Ureter (tissue), 1 donor: ENCODE results near the gene OSBPL8. TPM values are rescaled to one million over a fixed set of nuclear protein-coding genes. Genes with fewer than 3 reads are reported as not detected.
"Not testable (repeated sequence)": the region's sequence is repeated elsewhere in the genome, so short reads cannot be mapped to it uniquely, and the experiment has no call there.

Source experiments
- DNase-seq: peaks from one replicate; pipeline ENCODE4 v3.0.0-alpha.2; 2020; ENCODE audit warnings: low spot score
- total RNA-seq: library from RNA; stranded (reverse); gene quantifications from one replicate; pipeline ENCODE4 v1.2.4, GENCODE V29; 2023
- donor health status: DM: yes; HTN: yes; CAD: no.

The OSBPL8 gene
- total RNA-seq, 1 donor from 2014 or later: 59.5 TPM

DNA sequence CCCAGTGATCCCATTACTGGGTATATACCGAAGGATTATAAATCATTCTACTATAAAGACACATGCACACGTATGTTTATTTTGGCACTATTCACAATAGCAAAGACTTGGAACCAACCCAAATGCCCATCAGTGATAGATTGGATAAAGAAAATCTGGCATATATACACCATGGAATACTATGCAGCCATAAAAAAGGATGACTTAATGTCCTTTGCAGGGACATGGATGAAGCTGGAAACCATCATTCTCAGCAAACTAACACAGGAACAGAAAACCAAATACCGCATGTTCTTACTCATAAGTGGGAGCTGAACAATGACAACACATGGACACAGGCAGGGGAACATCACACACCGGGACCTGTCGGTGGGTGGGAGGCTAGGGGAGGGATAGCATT lies 195.4 kb downstream of the OSBPL8 start:
- not testable (repeated sequence) for DNase-seq

DNA sequence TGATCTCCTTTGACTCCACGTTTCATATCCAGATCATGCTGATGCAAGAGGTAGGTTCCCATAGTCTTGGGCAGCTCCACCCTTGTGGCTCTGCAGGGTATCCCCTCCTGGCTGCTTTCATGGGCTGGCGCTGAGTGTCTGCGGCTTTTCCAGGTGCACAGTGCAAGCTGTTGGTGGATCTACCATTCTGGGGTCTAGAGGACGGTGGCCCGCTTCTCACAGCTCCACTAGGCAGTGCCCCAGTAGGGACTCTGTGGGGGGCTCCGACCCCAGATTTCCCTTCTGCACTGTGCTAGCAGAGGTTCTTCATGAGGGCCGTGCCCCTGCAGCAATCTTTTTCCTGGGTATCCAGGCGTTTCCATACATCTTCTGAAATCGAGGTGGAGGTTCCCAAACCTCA lies 199.3 kb downstream of the OSBPL8 start:
- no peak for DNase-seq

DNA sequence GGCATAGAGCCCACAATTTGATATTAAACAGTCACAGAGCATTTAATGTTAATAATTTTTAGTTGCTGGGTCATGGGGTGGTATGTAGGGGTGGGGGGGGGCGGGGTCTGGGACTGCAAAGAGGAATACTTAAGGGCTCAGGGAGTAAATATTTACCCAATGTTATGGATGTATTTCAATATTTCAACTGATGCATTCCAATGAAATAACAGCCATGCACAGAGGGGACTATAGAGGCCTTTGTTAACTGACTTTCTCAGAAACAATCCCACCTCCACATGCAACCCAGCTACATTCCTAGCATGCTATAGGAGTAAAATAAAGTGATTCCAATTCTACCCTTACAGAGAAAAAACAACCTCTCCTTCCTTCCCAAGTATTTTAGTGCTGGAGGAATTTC lies 203.5 kb downstream of the OSBPL8 start:
- DNase-seq: no peak

DNA sequence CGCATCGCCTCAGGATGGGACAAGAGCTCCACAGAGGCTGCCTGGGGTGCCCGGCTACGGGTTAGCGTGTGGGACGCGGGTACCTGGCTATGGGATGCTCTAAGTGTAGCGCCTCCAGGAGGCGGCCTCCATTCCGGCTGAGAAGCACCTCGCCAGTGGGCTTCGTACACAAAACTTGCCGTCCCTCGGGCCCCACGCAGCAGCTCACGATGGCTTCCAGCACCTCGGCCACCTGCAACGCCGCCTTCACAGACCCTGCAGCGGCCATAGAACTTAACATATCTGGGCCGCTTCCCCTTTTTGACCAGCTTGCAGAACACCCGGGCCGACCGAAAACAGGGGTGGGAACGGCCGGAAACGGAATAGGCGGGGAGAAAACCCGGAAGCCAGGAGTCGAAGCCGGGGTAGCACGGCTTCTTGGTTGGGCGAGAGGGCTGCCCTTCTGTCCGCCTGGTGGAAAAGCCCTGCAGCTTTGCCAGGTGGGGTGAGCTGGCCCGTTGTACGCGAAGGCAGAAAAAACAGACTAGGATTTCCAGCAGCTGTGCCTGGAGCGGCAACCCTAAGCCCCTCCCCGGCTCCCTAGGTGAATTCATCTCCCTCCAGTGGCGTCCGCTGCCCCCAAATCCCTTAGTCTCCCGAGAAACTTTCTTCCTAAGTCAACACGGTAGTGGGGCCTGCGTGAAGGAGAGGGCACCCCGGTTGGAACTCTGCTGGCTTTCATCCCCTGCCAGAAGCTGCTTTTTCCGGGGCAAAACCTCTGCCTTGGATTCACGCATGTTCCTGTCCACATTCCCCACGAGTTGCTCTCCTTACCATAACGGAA lies 211.3 kb downstream of the OSBPL8 start, which contains the start of gene BBS10:
Gene BBS10, minus strand, starts transcription at position 337 of the 823 bp plus-strand sequence. Its CDS starts 57 bp downstream, at position 280.
- DNase-seq: peak; percentile 94

DNA sequence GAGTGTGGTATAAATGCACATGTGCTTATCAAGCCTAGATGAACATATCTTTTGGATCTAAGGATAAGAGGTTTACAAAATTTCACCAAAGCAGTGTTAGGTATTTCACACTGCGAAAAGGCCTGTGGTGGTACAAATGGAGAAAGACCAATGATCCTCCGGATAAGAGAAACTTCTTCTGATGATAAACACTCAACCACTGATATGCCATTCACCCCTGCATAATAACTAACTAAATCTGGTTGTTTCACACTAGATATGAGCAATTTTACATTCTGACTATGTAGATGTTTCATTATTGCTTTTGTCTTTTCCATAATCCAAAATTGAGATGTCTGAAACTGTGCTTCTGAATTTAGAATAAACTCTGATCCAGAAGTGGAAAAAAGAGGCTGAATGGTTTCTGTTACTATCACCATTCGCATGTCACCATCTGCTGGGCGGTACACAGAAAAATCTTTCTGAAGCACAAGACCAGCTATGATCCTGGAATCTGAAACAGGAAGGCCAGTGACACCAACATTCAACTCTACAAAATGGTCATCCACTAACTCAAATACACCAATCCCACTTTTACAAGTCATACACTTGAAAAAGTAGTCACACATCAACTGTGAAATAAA lies 212.7 kb downstream of the OSBPL8 start:
- DNase-seq: no peak

DNA sequence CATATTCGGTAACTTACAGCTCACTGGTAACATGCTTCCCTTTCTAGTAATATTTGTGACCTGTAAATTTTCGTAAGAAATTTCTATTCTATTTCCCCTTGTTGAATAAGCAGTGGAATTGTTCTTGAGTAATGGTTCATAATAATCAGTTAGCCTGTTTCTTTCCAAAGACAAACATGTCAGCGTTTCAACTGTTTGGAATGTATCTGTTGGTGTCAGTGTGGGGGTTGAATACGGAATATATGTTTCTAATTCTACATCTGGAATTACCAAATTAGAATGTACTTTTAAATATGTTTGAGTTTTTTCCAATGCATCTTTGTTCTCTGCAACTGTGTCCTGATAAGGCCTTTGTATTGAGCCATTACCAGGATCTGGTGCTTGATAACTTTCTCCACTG lies 213.3 kb downstream of the OSBPL8 start:
- DNase-seq: no peak

DNA sequence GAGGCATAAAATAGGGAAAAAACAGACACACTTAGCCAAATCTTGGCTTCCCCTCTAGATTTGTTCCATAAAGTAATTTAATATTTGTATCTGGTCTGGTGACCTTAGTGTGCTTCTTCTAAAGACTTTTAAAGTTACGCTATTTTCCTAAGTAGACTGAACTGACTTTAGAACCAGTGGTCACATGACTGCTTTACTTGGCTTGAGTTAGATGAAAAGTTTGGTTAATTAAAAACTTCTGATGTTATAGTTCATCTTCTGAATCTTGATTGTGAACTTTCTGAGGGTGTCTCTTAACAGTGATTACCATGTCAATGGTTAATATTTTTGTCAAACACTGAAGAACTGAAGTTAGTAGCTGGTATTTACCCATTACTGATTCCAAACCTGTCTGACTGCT lies 214.0 kb downstream of the OSBPL8 start:
- no peak for DNase-seq

DNA sequence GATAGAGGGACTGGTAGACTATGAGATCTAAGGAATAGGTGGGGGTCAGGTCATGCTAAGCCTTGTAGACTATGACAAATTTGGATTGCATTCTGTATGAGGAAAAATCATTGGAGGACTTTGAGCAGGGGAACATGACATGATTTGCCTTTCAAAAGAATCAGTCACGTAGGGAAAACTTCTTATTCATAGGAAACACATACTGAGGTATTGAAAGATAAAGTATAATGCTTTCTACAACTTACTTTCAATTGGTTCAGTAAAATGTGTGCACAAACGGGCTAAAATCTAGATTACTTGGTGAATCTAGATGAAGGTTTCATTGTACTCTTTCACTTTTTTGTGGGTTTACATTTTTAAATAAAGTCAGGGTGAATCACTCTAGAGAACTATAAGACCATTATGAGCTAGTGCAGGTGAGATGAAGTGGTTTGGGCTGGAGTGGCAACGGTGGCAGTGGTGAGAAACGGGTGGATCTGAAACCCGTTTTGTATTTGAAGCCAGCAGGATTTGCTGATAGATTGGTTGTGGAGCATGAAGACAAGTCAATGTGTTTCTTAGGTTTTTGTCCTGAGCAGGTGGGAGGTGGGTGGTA lies 218.0 kb downstream of the OSBPL8 start:
- no peak for DNase-seq

DNA sequence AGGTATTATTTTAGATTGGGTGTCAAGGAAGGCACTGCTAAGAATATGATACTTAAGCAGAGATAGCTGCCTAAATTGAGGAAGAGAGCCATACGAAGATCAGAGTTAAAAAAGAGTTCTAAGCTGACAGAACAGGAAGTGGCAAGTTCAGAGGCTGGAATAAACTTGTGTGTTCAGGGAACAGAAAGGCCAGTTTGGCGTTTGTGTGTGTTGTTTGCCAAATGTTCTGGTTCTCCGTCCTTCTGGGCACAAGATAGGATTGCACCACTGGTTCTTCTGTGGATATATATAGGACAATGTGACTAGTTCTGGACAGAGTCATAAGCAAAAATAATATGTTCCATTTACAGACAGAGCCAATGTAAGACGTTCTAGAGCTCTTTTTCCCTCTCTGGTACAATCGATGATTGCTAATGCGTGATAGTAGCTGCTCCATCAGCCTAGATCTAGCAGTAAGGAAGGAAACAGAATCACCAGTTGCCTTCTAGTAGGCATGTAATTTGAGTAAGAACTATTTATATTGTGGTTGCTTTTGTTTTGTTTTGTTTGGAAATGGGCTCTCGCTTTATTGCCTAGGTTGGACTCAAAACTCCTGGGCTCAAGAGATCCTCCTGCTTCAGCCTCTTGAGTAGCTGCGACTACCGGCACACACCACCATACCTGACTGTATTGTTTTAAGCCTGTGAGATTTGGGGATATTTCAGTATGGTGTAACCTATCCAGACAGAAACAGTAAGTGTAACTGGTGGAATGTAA lies 218.7 kb downstream of the OSBPL8 start:
- DNase-seq: no peak

DNA sequence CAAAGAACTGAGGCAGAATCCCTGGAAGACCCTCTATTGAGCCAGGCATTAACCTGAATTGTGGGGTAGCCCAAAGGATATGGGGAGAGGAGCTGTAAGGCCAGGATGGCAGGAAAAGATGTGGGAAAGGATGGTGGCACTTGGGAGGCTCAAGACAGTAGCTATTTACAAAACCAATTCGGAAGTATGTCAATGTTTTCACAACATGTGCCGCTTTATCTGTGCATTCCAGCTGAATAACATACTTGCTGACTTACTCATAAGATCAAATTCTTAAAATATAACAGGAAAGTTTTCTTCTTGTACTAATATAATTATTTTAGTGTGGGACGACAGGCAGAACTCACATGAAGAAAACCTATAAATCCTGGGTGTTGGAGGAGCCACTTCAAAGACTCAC lies 222.0 kb downstream of the OSBPL8 start:
- no peak for DNase-seq

DNA sequence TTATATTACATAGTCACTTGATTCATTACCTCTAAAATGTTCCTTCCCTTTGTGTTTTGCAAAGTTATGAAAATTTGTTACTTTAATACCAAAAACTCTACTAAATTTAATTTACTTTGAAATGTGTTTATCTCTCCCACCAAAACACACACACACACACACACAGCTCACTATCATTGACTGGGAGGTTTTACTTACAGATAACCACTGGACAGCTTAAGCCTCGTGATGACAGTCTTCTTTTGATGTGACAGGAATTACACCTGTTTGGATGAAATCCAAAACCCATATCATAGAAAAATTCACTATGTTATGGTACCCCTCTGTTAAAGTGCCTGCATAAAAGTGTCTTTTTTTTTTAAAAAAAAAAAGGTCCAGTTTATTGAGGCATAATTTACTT lies 227.0 kb downstream of the OSBPL8 start:
- DNase-seq: no peak

DNA sequence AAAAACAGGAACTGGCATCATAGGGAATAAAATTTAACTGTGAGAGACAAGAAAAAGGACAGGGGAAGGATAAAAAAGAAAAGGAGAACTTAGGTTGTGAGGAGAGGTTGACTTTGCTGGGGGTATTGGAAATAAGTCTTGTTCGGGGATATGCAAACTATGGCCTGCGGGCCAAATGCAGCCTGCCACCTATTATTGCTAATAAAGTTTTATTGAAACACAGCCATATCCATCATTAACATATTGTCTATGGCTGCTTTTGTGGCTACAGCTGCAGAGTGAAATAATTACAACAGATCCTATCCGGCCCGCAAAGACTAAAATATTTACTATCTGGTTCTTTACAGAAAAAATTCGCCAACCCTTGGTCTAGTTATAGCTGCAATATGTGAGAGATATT lies 230.0 kb downstream of the OSBPL8 start:
- DNase-seq: no peak

DNA sequence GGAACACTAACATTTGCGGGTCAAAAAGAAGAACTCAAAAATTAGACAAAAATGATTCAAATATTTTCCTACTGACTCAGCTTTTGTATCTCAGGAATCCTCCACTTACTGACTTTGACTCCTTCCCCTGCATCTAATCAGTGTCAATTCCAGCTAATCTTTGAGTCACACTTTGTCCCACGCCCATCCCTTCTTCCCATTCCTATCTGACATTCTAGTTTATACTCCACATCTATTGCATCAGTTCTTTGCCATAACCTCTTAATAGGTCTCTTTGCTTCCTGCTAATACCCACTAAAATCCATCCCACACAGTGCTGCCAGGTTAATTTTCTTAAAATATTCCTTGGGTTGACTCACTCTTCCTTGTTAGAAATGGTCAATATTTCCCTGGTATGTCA lies 230.4 kb downstream of the OSBPL8 start:
- DNase-seq: no peak

DNA sequence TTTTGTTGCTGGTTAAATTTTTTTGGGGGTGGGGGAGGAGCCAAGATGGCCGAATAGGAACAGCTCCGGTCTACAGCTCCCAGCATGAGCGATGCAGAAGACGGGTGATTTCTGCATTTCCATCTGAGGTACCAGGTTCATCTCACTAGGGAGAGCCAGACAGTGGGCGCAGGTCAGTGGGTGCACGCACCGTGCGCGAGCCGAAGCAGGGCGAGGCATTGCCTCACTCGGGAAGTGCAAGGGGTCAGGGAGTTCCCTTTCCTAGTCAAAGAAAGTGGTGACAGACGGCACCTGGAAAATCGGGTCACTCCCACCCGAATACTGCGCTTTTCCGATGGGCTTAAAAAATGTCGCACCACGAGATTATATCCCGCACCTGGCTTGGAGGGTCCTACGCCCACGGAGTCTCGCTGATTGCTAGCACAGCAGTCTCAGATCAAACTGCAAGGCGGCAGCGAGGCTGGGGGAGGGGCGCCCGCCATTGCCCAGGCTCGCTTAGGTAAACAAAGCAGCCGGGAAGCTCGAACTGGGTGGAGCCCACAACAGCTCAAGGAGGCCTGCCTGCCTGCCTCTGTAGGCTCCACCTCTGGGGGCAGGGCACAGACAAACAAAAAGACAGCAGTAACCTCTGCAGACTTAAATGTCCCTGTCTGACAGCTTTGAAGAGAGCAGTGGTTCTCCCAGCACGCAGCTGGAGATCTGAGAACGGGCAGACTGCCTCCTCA lies 239.8 kb downstream of the OSBPL8 start:
- DNase-seq: not testable (repeated sequence)

DNA sequence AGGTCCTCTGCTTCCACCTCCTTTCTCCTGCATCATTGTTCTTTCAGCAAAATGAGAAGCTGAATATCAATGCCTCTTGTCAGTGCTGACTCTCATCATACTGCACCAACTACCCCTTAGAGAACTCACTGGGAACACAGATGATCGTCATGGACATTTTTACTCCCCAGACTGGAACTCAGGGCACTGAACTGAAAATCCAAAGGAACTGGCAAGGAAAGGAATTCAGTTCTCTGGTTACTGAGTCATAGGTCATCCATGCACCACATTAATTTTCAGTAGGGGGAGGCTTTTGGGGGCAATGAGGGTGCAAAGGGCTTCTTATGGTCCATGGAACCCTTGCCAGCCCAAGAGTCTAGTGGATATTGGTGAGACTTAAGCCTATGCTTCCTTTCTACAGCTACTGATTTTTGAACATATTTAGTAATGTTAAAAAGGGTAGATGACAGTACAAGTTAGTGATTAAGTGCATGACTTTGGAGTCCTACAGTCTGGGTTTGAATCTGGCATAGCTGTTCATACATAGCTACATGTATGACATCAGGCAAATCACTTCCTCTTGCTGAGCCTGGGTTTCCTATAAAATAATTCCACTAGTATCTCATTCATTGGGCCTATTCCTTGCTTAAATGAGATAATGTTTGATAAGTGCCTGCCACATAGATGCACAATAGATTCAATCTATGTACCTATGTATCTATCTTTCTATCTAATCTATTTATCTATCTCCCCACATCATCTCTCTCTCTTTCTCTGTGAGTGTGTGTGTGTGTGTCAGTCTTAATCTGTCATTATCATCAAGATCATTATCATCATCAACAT lies 240.6 kb downstream of the OSBPL8 start:
- DNase-seq: no peak

DNA sequence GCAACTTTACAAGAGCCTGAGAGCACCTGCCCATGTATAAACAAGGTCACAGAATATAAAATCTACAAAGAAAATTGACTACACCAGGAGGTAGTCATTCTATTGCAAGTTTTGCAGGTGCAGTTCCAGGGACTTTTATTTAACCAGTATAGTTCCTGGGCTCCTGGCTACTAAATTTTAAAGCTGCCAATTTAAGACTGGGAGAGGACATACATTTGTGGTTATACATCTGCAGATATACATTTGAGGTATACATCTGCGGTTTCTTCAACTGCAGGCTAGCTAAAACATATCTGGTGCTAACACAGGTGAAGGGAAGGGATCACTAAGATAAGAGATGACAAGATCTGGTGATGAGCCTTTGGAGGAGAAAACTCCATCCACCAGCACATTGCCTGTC lies 241.6 kb downstream of the OSBPL8 start:
- DNase-seq: no peak

DNA sequence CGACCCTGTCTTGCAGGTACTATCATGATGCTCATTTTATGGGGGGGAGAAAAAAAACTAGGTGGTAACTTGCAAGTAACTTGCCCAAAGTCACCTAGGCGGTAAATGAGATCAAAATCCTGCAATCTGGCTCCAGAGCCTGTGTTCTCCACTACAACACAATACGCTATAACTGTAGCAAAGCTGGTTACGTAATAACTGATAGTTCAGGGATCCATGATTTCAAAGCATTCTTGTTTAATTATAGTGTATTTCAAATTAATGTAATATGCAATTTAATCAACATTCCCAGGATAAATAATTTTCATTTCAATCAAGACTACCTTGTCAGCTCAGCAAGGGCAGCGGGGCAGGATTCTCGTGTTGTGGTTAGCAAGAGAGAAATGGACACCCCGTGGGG lies 243.1 kb downstream of the OSBPL8 start:
- no peak for DNase-seq

DNA sequence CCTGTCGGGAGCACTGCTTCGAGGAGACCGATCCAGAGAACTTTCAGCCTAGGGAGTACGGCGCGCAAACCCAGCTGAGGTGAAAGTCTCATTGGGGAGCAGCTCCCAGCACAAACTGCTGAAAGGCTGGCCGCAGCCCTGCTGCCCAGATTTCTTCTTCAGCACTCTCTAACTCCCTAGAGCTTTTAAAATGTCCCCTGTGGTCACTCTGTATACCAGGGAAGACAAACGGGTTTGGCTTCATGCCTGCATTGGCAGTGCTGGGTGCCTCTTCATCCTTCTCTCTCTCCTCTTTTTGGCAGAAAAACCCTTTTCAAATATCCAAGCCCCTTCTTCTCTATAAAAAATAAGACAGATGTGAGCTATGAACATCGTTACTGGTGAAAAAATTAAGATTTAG lies 246.3 kb downstream of the OSBPL8 start:
- no peak for DNase-seq

DNA sequence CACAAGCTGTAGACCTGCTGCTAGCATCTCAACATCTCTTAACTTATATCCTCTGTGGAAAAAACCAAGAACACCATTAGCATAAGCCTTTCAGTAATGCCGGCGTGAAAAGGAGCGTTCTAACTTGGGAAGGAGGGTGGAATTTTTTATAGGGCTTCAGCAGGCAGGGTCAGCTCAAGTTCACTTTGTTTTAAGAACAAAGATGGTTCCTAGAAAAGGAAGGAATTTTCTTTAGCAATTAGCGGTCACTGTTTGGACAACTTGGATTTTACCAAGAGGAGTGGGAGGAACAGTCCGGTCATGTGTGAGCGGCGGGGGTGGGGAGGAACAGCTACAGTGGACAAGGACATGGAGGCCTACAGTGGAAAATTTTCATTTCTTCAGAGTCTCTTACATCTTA lies 247.3 kb downstream of the OSBPL8 start:
- DNase-seq: no peak

DNA sequence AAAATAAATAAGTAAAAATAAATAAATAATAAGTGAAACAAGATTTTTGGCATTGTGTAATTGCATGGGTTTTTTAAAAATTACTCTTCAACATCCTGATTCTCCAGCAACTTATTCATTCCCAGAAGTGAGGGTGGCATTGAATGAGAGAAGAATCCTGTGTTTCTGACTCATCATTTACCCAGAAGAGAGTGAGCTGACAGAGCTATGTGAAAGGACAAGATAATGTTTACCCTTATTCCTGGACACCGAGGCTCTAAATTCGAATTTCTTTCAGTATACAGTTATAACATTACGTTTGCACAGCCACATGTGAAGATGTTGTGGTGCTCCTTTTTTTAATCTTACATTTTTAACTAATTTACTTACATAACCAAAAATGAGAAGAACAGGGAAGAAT lies 247.8 kb downstream of the OSBPL8 start:
- no peak for DNase-seq

DNA sequence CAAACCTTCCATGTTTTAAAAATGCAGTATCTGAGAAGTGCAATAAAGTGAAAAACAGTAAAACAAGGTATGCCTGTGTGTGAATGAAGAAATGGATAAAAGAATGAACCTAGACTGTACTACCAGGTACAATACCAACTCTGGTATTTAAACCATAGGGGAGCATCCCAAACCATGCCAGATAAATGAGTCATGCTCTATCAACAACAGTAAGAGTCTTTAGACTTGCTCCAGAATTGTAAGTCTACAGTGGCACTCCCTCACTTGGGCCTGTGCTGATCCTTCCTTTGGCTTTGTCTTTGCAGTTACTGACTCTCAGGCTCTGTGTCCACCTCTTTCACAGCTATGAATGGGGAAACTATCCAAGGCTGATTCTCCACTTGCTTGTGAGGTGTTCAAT lies 249.5 kb downstream of the OSBPL8 start:
- DNase-seq: no peak
